GM18505 (cell line): ENCODE data around the gene IRS1.

Experiments used
- ATAC-seq: cut with Tn5 transposase; IDR thresholded peaks from one replicate; pipeline ENCODE4 v1.9.1; 2021; ENCODE audit not compliant: unreplicated experiment
- POLR2A ChIP-seq: IDR thresholded peaks from 4 replicates; pipeline ENCODE4 v1.6.1; 2011; ENCODE audit warnings: borderline replicate concordance; ENCODE audit not compliant: insufficient read depth, insufficient read length; ENCODE audit errors: extremely low read depth

IRS1 gene

DNA sequence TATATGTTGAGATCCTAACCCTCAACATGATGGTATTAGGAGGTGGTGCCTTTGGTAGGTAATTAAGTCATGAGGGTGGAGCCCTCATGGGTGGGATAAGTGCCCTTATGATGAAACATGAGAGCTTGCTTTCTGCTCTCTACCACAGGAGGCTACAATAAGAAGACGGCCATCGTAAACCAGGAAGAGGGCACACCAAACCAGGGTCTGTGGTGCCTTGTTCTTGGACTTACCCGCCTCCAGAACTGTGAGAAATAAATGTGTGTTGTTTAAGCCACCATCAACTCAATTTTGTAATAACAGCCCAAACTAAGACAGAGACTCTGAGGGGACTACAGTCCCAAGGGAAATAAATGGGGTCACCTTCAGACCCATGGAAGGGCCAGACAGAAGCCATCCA lies 52.3 kb downstream of the IRS1 start:
- ATAC-seq = no peak
- TF ChIP-seq POLR2A = no peak

GRCh38 chr2:226746196-226746800 lies 53.3 kb downstream of the IRS1 start:
- ATAC-seq = no peak

GRCh38 chr2:226743915-226744314 lies 55.7 kb downstream of the IRS1 start:
- no peak for TF ChIP-seq POLR2A
- no peak for ATAC-seq

More at GRCh38 chr2:226746196-226746800, 53.3 kb downstream of the IRS1 start:
- no peak for TF ChIP-seq POLR2A

GRCh38 chr2:226742347-226742746 lies 57.3 kb downstream of the IRS1 start:
- TF ChIP-seq POLR2A = no peak
- ATAC-seq = no peak

GRCh38 chr2:226740039-226740648 lies 59.5 kb downstream of the IRS1 start:
- no peak for TF ChIP-seq POLR2A
- ATAC-seq = no peak

DNA sequence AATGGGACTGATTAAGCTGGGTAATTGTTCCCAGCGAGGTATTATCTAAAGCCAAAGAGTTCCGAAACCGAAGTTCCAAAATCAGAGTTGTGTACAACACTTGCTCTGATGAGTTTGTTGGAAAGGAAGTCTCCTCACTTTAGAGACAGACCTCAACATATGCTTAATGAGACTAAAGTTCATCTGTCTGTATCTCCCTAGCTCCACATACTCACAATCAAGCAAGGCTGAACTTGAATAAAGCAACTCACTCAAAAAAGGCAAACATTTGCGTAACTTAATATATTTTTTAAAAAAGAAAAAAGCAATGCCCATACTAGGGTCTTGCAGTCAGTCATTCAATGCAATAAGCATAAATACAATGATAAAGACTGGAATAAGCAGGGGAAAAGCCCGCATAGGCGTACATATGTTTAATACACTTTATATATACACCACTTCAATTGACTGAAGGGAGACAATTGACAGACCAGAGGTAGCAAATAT lies 60.0 kb downstream of the IRS1 start:
- no peak for TF ChIP-seq POLR2A
- no peak for ATAC-seq

GRCh38 chr2:226738821-226739544 lies 60.6 kb downstream of the IRS1 start:
- TF ChIP-seq POLR2A = no peak
- ATAC-seq = no peak

- no peak for ATAC-seq
- TF ChIP-seq POLR2A = no peak
These were observed 61.3 kb downstream of the IRS1 start for GRCh38 chr2:226738191-226738820.

DNA sequence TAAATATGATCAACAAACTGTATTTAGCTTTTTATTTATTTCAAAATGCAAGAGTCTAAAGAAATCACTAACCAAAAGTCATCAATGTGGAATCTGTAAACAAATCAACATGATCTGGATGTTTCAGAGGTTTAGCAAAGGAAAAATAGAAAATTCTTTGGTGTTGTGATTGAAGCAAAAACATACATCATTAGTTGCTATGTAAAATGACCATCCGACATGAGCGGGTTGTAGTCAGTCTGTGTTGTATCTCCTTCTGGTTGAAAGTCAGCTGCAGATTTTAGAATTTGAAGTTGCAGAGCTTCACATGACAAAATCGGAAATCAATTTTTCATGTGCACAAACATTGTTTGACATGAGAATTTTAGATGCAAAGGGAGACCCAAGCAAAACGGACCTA lies 63.2 kb downstream of the IRS1 start:
- no peak for TF ChIP-seq POLR2A
- no peak for ATAC-seq

DNA sequence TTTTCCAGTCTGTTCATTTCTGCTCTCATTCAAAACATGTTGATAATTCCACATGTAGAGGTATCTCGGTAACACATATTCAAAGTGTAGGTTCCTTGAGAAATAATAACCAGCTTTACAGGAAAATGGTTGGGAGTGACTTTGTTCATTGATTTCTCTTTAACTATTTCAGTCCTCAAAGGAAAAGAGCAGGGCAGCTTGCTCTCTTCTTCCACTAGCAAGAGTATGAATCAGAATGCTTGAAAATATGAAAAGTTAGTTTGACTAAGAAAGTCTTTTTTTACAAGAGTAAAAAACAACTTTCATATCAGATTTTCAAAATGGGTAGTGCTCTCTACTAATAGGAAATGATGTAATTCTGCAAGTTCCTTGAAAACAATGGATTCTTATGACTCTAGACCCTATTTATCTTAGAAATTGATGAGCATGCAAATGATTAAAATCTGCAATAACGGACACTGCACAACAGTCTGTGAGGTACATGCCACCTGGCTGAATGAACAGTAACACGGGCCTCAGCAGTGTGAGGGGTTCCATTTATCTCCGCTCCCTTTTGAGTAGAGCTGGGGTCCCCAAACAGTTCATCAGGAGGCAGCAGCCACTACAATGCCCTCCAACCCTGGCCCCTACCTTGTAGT lies 65.6 kb downstream of the IRS1 start:
- TF ChIP-seq POLR2A = no peak
- no peak for ATAC-seq

DNA sequence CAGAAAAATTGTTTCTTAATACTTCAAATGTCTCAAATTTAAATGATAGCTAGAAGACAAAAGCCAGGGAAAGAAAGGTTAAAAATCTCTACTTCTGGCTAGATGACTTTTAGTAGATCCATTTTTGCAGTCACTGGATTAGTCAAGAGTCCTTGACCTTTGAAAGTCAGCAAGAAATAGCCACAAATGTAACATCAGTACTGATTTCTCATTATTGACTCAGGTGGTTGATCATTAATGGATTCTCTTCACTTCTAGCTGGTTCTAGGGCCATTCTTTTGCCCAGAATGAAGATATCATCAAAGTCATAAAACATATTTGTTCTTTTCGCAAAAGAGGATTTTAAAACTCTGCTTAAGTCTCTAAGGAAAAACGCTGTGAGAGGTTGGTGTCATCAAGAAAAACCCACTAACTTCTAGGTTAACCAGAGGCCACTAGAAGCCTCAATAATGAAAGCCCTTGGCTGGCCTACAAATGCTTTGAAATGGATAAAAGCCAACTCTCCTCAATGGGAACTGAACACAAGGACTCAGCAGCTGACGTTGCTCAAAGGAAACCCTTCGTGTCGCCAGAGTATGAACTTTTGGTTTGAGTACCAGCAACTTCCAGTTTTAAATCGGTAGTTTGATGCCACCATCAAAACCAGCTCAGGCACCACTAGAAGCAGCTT lies 66.3 kb downstream of the IRS1 start:
- no peak for ATAC-seq
- TF ChIP-seq POLR2A = no peak

DNA sequence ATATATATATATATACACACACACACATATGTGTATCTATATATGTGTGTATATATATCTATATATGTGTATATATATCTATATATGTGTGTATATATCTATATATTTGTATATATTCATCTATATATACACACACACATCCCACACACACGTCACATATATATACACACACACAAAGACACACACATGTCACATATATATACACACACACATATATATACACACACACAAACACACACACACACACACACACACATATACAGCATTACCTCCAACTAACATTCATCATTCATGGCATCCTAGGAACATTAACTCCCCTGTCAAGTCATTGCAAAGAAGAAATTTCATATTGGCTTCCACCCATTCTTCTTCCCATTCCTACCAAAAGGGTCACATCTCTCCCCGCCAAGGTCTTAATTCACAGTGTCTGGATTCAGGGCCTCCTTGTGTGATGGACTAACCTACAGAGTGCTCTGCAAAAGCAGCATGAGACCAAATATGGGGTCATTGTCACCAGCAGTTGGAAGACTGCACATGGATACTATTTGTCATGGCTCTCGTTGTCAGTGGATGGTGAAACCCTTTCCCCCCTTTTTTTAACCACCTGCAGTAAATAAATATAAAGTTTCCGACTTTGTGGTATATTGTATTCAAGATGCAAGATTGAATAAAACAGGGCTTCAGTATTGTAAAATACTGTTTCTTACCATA lies 67.0 kb downstream of the IRS1 start:
- TF ChIP-seq POLR2A = no peak
- no peak for ATAC-seq
